SU-DHL-6 (cell line): ENCODE measurements around the gene ABTB1.

ENCODE experiments used
- H2AFZ ChIP-seq: fragments of 200-600 bp; sonication (generic); 2 replicates; pipeline ENCODE4 v1.6.1; 2014; ENCODE audit warnings: low read depth, mild to moderate bottlenecking, moderate library complexity, mixed read lengths, antibody characterized with exemption, low read length; ENCODE audit not compliant: severe bottlenecking
- H3F3A ChIP-seq: fragments of 200-600 bp; shearing (Covaris generic); 2 replicates; pipeline ENCODE4 v1.6.0; 2016; ENCODE audit warnings: antibody characterized with exemption, mild to moderate bottlenecking; ENCODE audit not compliant: insufficient read depth
- H3K27ac ChIP-seq: fragments of 200-600 bp; sonication (generic); 2 replicates; pipeline ENCODE4 v1.5.1; 2016; ENCODE audit warnings: low read depth, mild to moderate bottlenecking, low read length, moderate library complexity, mixed read lengths
- H3K27me3 ChIP-seq: fragments of 200-600 bp; sonication (generic), shearing (Covaris generic); 2 replicates; pipeline ENCODE4 v1.6.0; 2014; ENCODE audit warnings: mild to moderate bottlenecking, low read length
- H3K36me3 ChIP-seq: fragments of 200-600 bp; sonication (generic); 2 replicates; pipeline ENCODE4 v1.6.1; 2014; ENCODE audit warnings: mild to moderate bottlenecking, low read length, mixed read lengths
- H3K4me2 ChIP-seq: fragments of 300-600, 200-600 bp; shearing (Covaris generic), sonication (generic); 2 replicates; pipeline ENCODE4 v1.6.0; 2014; ENCODE audit warnings: low read length, low read depth, mild to moderate bottlenecking; ENCODE audit not compliant: poor library complexity, severe bottlenecking
- H3K4me3 ChIP-seq: fragments of 200-600 bp; sonication (generic); 2 replicates; pipeline ENCODE4 v1.5.1; 2014; ENCODE audit warnings: antibody characterized with exemption, low read length, mild to moderate bottlenecking, mixed read lengths; ENCODE audit not compliant: insufficient read depth, poor library complexity, severe bottlenecking
- H3K79me2 ChIP-seq: fragments of 200-600 bp; sonication (generic); 2 replicates; pipeline ENCODE4 v1.6.1; 2014; ENCODE audit warnings: mild to moderate bottlenecking, low read length, moderate library complexity; ENCODE audit not compliant: insufficient read depth
- H3K9ac ChIP-seq: fragments of 200-600 bp; sonication (generic); 2 replicates; pipeline ENCODE4 v1.7.0; 2014; ENCODE audit warnings: mild to moderate bottlenecking, low read length
- H3K9me2 ChIP-seq: fragments of 200-600 bp; sonication (generic); replicated peaks from 2 replicates; pipeline ENCODE4 v1.6.1; 2014; ENCODE audit warnings: low read length; ENCODE audit not compliant: insufficient read depth
- H3K9me3 ChIP-seq: fragments of 200-600 bp; sonication (generic); 2 replicates; pipeline ENCODE4 v1.6.1; 2014; ENCODE audit warnings: low read length, mixed read lengths; ENCODE audit not compliant: insufficient read depth
- H4K20me1 ChIP-seq: fragments of 200-600 bp; sonication (generic); 2 replicates; pipeline ENCODE4 v1.6.1; 2014; ENCODE audit warnings: low read depth, mild to moderate bottlenecking, antibody characterized with exemption, low read length, moderate library complexity, mixed read lengths
- EZH2phosphoT487 ChIP-seq: fragments of 200-600 bp; sonication (generic), shearing (Covaris generic); conservative IDR thresholded peaks from 2 replicates; pipeline ENCODE4 v1.6.1; 2018; ENCODE audit warnings: mild to moderate bottlenecking, antibody characterized with exemption, low read length, moderate library complexity, mixed read lengths
- TF ChIP-seq, protein P1 (sequence below): fragments of 200-600 bp; sonication (generic); IDR thresholded peaks from one replicate; pipeline ENCODE4 v1.5.1; 2017; ENCODE audit warnings: antibody characterized with exemption, mild to moderate bottlenecking, low read length, moderate library complexity; ENCODE audit not compliant: insufficient read depth, poor library complexity, severe bottlenecking

The ABTB1 gene

DNA sequence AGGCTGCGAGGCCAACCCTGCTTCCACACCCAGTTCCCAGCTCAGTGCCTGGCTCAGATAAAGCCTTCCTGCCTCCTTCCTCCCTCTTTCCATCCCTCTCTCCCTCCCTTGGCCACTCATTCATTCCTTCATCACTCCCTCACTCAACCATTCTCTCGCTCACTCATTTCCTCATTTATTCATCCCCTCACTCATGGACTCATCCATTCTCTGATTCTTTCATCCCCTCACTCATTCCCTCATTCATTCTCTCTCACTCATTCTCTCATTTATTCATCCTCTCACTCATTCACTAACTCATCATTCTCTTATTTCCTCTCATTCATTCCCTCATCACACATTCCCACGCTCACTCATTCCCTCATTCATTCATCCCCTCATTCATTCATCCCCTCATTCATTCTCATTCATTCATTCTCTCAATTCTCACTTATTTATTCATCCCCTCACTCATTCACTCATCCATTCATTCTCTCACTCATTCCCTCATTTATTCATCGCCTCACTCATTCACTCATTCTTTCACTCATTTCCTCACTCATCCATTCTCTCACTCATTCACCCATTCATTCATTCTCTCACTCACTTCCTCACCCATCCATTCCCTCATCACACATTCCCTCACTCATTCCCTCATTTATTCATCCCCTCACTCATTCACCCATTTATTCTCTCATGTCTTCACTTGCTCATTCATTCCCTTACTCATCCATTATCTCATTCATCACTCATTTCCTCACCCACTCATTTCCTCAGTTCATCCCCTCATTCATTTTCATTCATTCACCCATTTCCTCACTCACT lies 13.2 kb downstream of the ABTB1 start:
- no peaks in the 10 kb centered on the region for H3F3A ChIP-seq
- no peaks in the 10 kb centered on the region for H3K9me2 ChIP-seq
- H3K79me2 ChIP-seq: no peaks in the 10 kb centered on the region
- H3K9ac ChIP-seq: no peak overlapping the region
- H3K27ac ChIP-seq: no peak overlapping the region
- no peak overlapping the region for H3K4me2 ChIP-seq
- H3K27me3 ChIP-seq: no peaks in the 10 kb centered on the region
- no peak for TF ChIP-seq EZH2phosphoT487
- TF ChIP-seq, protein P1, sequence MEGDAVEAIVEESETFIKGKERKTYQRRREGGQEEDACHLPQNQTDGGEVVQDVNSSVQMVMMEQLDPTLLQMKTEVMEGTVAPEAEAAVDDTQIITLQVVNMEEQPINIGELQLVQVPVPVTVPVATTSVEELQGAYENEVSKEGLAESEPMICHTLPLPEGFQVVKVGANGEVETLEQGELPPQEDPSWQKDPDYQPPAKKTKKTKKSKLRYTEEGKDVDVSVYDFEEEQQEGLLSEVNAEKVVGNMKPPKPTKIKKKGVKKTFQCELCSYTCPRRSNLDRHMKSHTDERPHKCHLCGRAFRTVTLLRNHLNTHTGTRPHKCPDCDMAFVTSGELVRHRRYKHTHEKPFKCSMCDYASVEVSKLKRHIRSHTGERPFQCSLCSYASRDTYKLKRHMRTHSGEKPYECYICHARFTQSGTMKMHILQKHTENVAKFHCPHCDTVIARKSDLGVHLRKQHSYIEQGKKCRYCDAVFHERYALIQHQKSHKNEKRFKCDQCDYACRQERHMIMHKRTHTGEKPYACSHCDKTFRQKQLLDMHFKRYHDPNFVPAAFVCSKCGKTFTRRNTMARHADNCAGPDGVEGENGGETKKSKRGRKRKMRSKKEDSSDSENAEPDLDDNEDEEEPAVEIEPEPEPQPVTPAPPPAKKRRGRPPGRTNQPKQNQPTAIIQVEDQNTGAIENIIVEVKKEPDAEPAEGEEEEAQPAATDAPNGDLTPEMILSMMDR: no peak
- H3K36me3 ChIP-seq: no peaks in the 10 kb centered on the region
- no peak overlapping the region for H3K4me3 ChIP-seq
- H4K20me1 ChIP-seq: no peaks in the 10 kb centered on the region
- no peaks in the 10 kb centered on the region; the same call in 1 of the 2 replicates for H3K9me3 ChIP-seq
- H2AFZ ChIP-seq: no peak overlapping the region

DNA sequence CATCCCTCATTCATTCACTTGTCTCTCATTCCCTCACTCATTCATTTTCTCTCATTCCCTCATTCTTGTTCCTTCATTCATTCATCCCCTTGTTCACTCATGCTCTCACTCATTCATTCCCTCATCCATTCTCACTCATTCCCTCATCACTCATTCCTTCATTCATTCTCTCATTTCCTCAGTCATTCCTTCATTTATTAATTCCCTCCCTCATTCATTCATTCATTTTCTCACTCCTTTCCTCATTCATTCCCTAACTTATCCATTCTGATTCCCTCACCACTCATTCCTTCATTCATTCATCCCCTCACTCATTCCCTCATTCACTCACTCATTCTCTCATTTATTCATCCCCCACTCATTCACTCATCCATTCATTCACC lies 13.8 kb downstream of the ABTB1 start:
- H3K36me3 ChIP-seq: no peaks in the 10 kb centered on the region
- H3F3A ChIP-seq: no peaks in the 10 kb centered on the region
- no peak overlapping the region for H3K4me3 ChIP-seq
- no peak overlapping the region for H3K4me2 ChIP-seq
- H2AFZ ChIP-seq: no peak overlapping the region
- H3K9me2 ChIP-seq: no peaks in the 10 kb centered on the region
- no peaks in the 10 kb centered on the region for H3K79me2 ChIP-seq
- H3K27ac ChIP-seq: no peak overlapping the region
- TF ChIP-seq EZH2phosphoT487: no peak
- TF ChIP-seq, protein P1: no peak
- H3K9ac ChIP-seq: no peak overlapping the region
- H3K9me3 ChIP-seq: no peaks in the 10 kb centered on the region; the same call in 1 of the 2 replicates
- no peaks in the 10 kb centered on the region for H3K27me3 ChIP-seq
- H4K20me1 ChIP-seq: no peaks in the 10 kb centered on the region

DNA sequence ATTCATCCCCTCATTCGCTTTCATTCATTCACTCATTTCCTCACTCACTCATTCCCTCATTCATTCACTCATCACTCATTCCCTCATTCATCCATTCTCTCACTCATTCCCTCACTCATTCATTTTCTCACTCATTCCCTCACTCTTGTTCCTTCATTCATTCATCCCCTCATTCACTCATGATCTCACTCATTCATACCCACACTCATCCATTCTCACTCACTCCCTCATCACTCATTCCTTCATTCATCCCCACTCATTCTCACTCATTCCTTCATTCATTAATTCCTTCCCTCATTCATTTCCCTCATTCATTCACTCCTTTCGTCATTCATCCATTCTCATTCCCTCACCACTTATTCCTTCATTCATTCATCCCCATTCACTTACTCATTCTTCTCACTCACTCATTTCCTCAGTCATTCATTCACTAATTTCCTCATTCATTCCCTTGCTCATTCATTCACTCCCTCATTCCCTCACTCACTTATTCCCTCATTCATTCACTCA lies 14.5 kb downstream of the ABTB1 start:
- Histone ChIP-seq H2AFZ (no peak overlapping the region), H4K20me1 (no peaks in the 10 kb centered on the region), H3K27ac (no peak overlapping the region), H3K9me2 (no peaks in the 10 kb centered on the region), H3K4me3 (no peak overlapping the region), H3K4me2 (no peak overlapping the region), H3F3A (no peaks in the 10 kb centered on the region), H3K79me2 (no peaks in the 10 kb centered on the region), H3K36me3 (no peaks in the 10 kb centered on the region), H3K27me3 (no peaks in the 10 kb centered on the region), H3K9ac (no peak overlapping the region), H3K9me3 (no peaks in the 10 kb centered on the region; the same call in 1 of the 2 replicates)
- TF ChIP-seq, protein P1: no peak
- TF ChIP-seq EZH2phosphoT487: no peak
